OCI-LY1 (cell line): Measurements from ENCODE around the gene GRM7.

ENCODE experiments used
- EZH2 ChIP-seq: fragments of 200-600 bp; sonication (generic), shearing (Covaris generic); IDR thresholded peaks from 2 replicates; pipeline ENCODE4 v1.8.0; 2017; ENCODE audit warnings: borderline replicate concordance, mixed run types, mild to moderate bottlenecking, antibody characterized with exemption, low read length, moderate library complexity, mixed read lengths
- TF ChIP-seq, protein P1 (sequence below): fragments of 200-600 bp; sonication (generic), shearing (Covaris generic); IDR thresholded peaks from 2 replicates; pipeline ENCODE4 v1.5.1; 2017; ENCODE audit warnings: mild to moderate bottlenecking, antibody characterized with exemption, low read length, moderate library complexity, mixed read lengths

GRCh38 chr3:7264196-7264526 lies 403.2 kb downstream of the GRM7 start:
- TF ChIP-seq, protein P1, sequence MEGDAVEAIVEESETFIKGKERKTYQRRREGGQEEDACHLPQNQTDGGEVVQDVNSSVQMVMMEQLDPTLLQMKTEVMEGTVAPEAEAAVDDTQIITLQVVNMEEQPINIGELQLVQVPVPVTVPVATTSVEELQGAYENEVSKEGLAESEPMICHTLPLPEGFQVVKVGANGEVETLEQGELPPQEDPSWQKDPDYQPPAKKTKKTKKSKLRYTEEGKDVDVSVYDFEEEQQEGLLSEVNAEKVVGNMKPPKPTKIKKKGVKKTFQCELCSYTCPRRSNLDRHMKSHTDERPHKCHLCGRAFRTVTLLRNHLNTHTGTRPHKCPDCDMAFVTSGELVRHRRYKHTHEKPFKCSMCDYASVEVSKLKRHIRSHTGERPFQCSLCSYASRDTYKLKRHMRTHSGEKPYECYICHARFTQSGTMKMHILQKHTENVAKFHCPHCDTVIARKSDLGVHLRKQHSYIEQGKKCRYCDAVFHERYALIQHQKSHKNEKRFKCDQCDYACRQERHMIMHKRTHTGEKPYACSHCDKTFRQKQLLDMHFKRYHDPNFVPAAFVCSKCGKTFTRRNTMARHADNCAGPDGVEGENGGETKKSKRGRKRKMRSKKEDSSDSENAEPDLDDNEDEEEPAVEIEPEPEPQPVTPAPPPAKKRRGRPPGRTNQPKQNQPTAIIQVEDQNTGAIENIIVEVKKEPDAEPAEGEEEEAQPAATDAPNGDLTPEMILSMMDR, result no peak
- no peak for TF ChIP-seq EZH2
